SU-DHL-6 (cell line): ENCODE data around the gene PLAU.

ENCODE experiments used
- H2AFZ ChIP-seq: fragments of 200-600 bp; sonication (generic); 2 replicates; pipeline ENCODE4 v1.6.1; 2014; ENCODE audit warnings: low read depth, mild to moderate bottlenecking, moderate library complexity, mixed read lengths, antibody characterized with exemption, low read length; ENCODE audit not compliant: severe bottlenecking
- H3F3A ChIP-seq: fragments of 200-600 bp; shearing (Covaris generic); 2 replicates; pipeline ENCODE4 v1.6.0; 2016; ENCODE audit warnings: antibody characterized with exemption, mild to moderate bottlenecking; ENCODE audit not compliant: insufficient read depth
- H3K27ac ChIP-seq: fragments of 200-600 bp; sonication (generic); 2 replicates; pipeline ENCODE4 v1.5.1; 2016; ENCODE audit warnings: low read depth, mild to moderate bottlenecking, low read length, moderate library complexity, mixed read lengths
- H3K27me3 ChIP-seq: fragments of 200-600 bp; sonication (generic), shearing (Covaris generic); 2 replicates; pipeline ENCODE4 v1.6.0; 2014; ENCODE audit warnings: mild to moderate bottlenecking, low read length
- H3K36me3 ChIP-seq: fragments of 200-600 bp; sonication (generic); 2 replicates; pipeline ENCODE4 v1.6.1; 2014; ENCODE audit warnings: mild to moderate bottlenecking, low read length, mixed read lengths
- H3K4me2 ChIP-seq: fragments of 300-600, 200-600 bp; shearing (Covaris generic), sonication (generic); 2 replicates; pipeline ENCODE4 v1.6.0; 2014; ENCODE audit warnings: low read length, low read depth, mild to moderate bottlenecking; ENCODE audit not compliant: poor library complexity, severe bottlenecking
- H3K4me3 ChIP-seq: fragments of 200-600 bp; sonication (generic); 2 replicates; pipeline ENCODE4 v1.5.1; 2014; ENCODE audit warnings: antibody characterized with exemption, low read length, mild to moderate bottlenecking, mixed read lengths; ENCODE audit not compliant: insufficient read depth, poor library complexity, severe bottlenecking
- H3K79me2 ChIP-seq: fragments of 200-600 bp; sonication (generic); 2 replicates; pipeline ENCODE4 v1.6.1; 2014; ENCODE audit warnings: mild to moderate bottlenecking, low read length, moderate library complexity; ENCODE audit not compliant: insufficient read depth
- H3K9ac ChIP-seq: fragments of 200-600 bp; sonication (generic); 2 replicates; pipeline ENCODE4 v1.7.0; 2014; ENCODE audit warnings: mild to moderate bottlenecking, low read length
- H3K9me2 ChIP-seq: fragments of 200-600 bp; sonication (generic); replicated peaks from 2 replicates; pipeline ENCODE4 v1.6.1; 2014; ENCODE audit warnings: low read length; ENCODE audit not compliant: insufficient read depth
- H3K9me3 ChIP-seq: fragments of 200-600 bp; sonication (generic); 2 replicates; pipeline ENCODE4 v1.6.1; 2014; ENCODE audit warnings: low read length, mixed read lengths; ENCODE audit not compliant: insufficient read depth
- H4K20me1 ChIP-seq: fragments of 200-600 bp; sonication (generic); 2 replicates; pipeline ENCODE4 v1.6.1; 2014; ENCODE audit warnings: low read depth, mild to moderate bottlenecking, antibody characterized with exemption, low read length, moderate library complexity, mixed read lengths
- EZH2phosphoT487 ChIP-seq: fragments of 200-600 bp; sonication (generic), shearing (Covaris generic); conservative IDR thresholded peaks from 2 replicates; pipeline ENCODE4 v1.6.1; 2018; ENCODE audit warnings: mild to moderate bottlenecking, antibody characterized with exemption, low read length, moderate library complexity, mixed read lengths
- TF ChIP-seq, protein P1 (sequence below): fragments of 200-600 bp; sonication (generic); IDR thresholded peaks from one replicate; pipeline ENCODE4 v1.5.1; 2017; ENCODE audit warnings: antibody characterized with exemption, mild to moderate bottlenecking, low read length, moderate library complexity; ENCODE audit not compliant: insufficient read depth, poor library complexity, severe bottlenecking

The PLAU gene

DNA sequence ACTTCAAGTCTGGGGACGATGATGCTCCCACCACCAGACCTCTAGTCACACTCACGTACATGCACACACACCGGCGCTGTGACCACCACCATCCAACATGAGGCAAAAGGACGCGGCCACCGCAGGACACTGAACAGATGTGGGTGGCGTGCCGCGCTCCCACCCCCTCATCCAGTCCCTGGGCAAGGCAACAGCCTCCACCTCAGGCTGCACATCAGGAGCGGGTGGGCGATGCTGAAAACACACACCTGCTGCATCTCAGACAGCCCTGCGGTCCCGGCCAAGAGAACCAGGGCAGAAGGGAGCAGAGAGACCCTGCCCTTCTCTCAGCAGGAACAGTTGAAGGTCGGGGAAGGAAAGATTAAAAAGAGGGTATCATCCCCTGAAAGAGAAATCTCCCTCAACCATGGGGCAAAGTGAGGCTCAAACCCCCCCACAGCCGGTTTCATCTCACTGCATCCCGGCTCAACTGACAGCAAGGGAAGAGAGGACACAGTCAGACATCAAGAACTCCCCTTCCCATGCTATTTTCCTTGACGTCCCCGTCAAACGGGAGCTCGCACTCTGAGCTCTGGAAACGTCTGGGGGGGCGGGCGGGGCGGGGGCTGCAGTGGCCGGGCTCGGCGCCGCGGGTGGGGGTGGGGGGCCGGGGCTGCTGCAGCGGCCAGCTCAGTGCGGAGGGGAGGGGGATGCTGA, 37.6 kb upstream of the PLAU start:
- H2AFZ ChIP-seq, result no peak overlapping the region
- no peaks in the 10 kb centered on the region for H3K36me3 ChIP-seq
- peaks cover 6% of the 10 kb centered on the region; the same call in 1 of the 2 replicates for H3F3A ChIP-seq
- H3K9me3 ChIP-seq, result no peaks in the 10 kb centered on the region
- no peak for TF ChIP-seq EZH2phosphoT487
- TF ChIP-seq, protein P1, sequence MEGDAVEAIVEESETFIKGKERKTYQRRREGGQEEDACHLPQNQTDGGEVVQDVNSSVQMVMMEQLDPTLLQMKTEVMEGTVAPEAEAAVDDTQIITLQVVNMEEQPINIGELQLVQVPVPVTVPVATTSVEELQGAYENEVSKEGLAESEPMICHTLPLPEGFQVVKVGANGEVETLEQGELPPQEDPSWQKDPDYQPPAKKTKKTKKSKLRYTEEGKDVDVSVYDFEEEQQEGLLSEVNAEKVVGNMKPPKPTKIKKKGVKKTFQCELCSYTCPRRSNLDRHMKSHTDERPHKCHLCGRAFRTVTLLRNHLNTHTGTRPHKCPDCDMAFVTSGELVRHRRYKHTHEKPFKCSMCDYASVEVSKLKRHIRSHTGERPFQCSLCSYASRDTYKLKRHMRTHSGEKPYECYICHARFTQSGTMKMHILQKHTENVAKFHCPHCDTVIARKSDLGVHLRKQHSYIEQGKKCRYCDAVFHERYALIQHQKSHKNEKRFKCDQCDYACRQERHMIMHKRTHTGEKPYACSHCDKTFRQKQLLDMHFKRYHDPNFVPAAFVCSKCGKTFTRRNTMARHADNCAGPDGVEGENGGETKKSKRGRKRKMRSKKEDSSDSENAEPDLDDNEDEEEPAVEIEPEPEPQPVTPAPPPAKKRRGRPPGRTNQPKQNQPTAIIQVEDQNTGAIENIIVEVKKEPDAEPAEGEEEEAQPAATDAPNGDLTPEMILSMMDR, result no peak
- peak overlapping the region; percentile 57 for H3K9ac ChIP-seq
- H3K4me2 ChIP-seq, result peak overlapping the region; percentile 45
- no peaks in the 10 kb centered on the region for H3K9me2 ChIP-seq
- H3K27ac ChIP-seq, result no peak overlapping the region
- no peaks in the 10 kb centered on the region; the same call in 1 of the 2 replicates for H3K79me2 ChIP-seq
- H3K27me3 ChIP-seq, result no peaks in the 10 kb centered on the region
- H4K20me1 ChIP-seq, result no peaks in the 10 kb centered on the region; the same call in 1 of the 2 replicates
- no peak overlapping the region for H3K4me3 ChIP-seq

DNA sequence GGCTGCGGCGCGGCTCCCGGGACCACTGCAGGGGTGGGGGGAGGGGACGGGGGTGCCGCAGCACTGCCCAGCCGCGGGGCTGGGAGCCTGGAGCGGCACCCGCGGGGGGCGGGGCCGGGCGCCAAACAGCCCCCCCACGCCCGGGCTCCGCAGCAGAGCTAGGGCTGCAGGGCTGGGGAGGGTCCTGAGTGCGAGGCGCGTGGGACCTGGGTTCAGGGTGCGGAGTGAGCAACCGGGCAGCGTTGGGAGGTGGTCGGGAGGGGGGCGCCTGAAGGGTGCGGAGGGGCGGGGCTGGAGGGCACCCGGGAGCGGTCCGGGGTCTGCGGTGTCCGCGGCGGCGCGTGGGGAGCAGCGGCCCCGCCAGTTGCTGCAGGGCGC, 37.1 kb upstream of the PLAU start:
- no peaks in the 10 kb centered on the region; the same call in 1 of the 2 replicates for H4K20me1 ChIP-seq
- H3F3A ChIP-seq, result peaks cover 6% of the 10 kb centered on the region; the same call in 1 of the 2 replicates
- peak overlapping the region; percentile 57 for H3K9ac ChIP-seq
- no peak overlapping the region for H3K27ac ChIP-seq
- H2AFZ ChIP-seq, result no peak overlapping the region
- H3K9me2 ChIP-seq, result no peaks in the 10 kb centered on the region
- H3K36me3 ChIP-seq, result no peaks in the 10 kb centered on the region
- H3K9me3 ChIP-seq, result no peaks in the 10 kb centered on the region
- TF ChIP-seq, protein P1, result no peak
- no peak for TF ChIP-seq EZH2phosphoT487
- H3K4me3 ChIP-seq, result peak overlapping the region; percentile 64
- H3K4me2 ChIP-seq, result peak overlapping the region; percentile 54
- no peaks in the 10 kb centered on the region for H3K27me3 ChIP-seq
- H3K79me2 ChIP-seq, result no peaks in the 10 kb centered on the region; the same call in 1 of the 2 replicates

DNA sequence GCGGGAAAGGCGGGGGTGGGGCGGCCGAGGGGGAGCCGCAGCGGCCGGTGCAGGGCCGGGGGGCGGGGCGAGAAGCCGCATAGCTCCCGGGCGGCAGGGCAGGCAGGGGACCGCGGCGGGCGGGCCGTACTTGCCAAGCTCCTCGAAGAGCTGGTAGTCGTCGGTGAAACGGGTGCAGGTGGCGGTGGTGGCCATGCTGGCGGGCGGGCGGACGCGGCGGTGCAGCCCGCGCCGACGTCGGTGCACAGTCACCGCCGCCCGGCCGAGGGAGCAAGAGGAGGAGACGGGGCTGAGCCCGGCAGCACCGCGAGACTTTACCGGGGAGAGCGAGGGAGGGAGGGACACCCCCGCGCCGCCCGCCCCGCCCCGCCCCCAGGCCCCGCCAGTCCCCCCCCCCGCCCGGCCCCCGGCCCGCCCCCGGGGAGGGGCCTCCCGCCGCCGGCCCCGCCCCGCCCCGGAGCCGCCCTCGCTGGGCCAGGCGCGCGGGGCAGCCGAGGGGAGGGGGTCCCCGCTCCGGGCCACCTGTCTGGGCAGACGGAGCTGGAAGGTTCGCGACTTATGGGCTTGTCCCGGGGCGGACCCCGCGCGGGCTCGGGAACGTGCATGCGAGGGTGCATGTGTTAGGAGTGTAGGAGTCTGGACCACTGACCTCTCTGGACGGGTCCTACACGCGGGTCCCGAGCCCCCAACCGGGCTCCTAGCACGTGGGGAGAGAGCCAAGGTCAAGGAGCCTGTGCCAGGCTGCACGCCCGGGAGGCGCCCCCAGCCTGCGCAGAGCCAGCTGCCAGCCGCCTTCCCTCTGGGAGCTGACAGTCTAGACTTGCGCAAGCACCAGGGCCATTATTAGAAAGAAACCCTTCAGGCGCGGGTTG, 36.4 kb upstream of the PLAU start, which contains the start of gene CAMK2G:
CAMK2G (minus strand) TSS at position 289 of the 872 bp plus-strand sequence; CDS start at position 195, 94 bp downstream.
- TF ChIP-seq, protein P1, result no peak
- TF ChIP-seq EZH2phosphoT487, result no peak
- peak within 1 kb of the TSS; percentile 61 for H3K4me2 ChIP-seq
- H3K36me3 ChIP-seq, result no peaks in the 10 kb centered on the region
- peak within 1 kb of the TSS; percentile 57 for H3K9ac ChIP-seq
- no peaks in the 10 kb centered on the region; the same call in 1 of the 2 replicates for H4K20me1 ChIP-seq
- H3K4me3 ChIP-seq, result peak within 1 kb of the TSS; percentile 64
- no peaks in the 10 kb centered on the region for H3K9me3 ChIP-seq
- no peaks in the 10 kb centered on the region for H3K9me2 ChIP-seq
- H3F3A ChIP-seq, result peaks cover 6% of the 10 kb centered on the region; the same call in 1 of the 2 replicates
- 0 out of 2 replicates have a peak within 1 kb of the TSS, but pooled peaks have one; percentile 1 for H3K27ac ChIP-seq
- H2AFZ ChIP-seq, result peak within 1 kb of the TSS; percentile 95
- no peaks in the 10 kb centered on the region for H3K79me2 ChIP-seq
- no peaks in the 10 kb centered on the region for H3K27me3 ChIP-seq
